ENCODE data around the gene ABHD2. TPM values are rescaled to one million over a fixed set of nuclear protein-coding genes. Genes with fewer than 3 reads are reported as not detected.

ABHD2 gene
- polyA plus RNA-seq, 1 experiment = 69.6 TPM

DNA sequence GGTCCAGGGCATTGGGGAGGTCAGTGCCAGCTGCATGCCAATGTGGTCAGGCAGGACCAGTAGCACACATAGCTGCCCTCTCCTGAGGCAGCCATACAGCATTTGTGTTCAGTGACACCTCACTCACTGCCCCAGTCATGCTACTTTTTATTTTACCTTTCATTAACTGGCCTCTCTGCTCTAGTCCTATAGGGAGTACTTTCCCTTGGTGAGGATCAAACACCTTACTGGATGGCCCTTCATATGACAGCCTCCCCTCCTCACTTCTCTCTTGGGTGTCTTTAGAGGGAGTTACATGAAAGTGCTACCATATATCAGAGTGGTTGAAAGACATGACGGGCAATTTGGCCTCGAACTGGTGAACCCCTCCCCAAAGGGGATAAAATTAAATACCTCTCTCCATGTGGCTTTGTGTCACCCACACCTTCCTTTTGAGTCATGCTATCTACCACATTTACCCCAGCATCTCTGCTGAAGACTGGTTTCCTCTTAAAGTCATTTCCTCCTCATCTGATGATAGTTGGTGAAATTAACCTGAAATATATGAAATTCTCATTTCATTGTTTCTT, 115.5 kb downstream of the ABHD2 start:
- Histone ChIP-seq H3K36me3 (ENCODE audit: control insufficient read depth, insufficient read depth, low read length) (no peaks in the 10 kb centered on the region), H3K27me3 (ENCODE audit: control insufficient read depth, insufficient read depth, low read length) (no peaks in the 10 kb centered on the region), H3K4me3 (ENCODE audit: low read depth, low read length) (no peak overlapping the region)
- TF ChIP-seq, protein P1, sequence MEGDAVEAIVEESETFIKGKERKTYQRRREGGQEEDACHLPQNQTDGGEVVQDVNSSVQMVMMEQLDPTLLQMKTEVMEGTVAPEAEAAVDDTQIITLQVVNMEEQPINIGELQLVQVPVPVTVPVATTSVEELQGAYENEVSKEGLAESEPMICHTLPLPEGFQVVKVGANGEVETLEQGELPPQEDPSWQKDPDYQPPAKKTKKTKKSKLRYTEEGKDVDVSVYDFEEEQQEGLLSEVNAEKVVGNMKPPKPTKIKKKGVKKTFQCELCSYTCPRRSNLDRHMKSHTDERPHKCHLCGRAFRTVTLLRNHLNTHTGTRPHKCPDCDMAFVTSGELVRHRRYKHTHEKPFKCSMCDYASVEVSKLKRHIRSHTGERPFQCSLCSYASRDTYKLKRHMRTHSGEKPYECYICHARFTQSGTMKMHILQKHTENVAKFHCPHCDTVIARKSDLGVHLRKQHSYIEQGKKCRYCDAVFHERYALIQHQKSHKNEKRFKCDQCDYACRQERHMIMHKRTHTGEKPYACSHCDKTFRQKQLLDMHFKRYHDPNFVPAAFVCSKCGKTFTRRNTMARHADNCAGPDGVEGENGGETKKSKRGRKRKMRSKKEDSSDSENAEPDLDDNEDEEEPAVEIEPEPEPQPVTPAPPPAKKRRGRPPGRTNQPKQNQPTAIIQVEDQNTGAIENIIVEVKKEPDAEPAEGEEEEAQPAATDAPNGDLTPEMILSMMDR (IDR thresholded peaks at IDR 0.05; ENCODE audit: insufficient read depth, low read depth, low read length) = no peak
- ChIA-PET CTCF (interaction anchor here (1.8 kb wide), 1 partner anchor 156 kb away, joined by 7 read pairs; no protein-coding TSS in a partner anchor), POLR2A (no interaction called here)
- no peak for DNase-seq (ENCODE audit: low read depth)

DNA sequence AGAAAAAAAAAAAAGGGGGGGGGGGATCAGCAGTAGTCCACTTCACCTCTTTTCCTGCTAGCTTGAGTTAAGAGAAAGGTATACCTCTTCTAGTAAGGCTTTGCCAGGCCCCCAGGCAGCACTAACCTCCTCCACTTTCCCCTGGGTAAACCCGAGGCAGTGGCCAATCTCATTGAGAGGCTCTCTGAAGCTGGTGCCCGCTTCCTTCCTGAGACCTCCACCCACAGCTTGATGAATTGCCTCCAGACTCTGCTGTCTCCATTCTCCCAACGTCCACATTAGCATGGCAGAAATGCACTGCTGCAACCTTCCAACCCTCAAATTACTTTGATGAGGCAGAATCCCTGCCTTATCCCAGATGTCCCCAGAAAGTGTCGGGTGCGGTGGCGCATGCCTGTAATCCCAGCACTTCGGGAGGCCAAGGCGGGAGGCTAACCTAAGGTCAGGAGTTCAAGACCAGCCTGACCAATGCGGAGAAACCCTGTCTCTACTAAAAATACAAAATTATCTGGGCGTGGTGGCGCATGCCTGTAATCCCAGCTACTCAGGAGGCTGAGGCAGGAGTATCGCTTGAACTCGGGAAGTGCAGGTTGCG, 117.8 kb downstream of the ABHD2 start:
- ChIA-PET CTCF (interaction anchor here (0.6 to 3.3 kb wide), 53 partner anchors 9 to 404 kb away, joined by 3 to 61 read pairs (median 4); partner anchors contain the start of gene FANCI), POLR2A (no interaction called here)
- no peak for DNase-seq (ENCODE audit: low read depth)
- TF ChIP-seq, protein P1 (IDR thresholded peaks at IDR 0.05; ENCODE audit: insufficient read depth, low read depth, low read length) = no peak
- no peak overlapping the region for H3K4me3 ChIP-seq (ENCODE audit: low read depth, low read length)
- 0 out of 2 replicates have a peak, but pooled peaks cover 1% of the 10 kb centered on the region for H3K27me3 ChIP-seq (ENCODE audit: control insufficient read depth, insufficient read depth, low read length)
- no peaks in the 10 kb centered on the region for H3K36me3 ChIP-seq (ENCODE audit: control insufficient read depth, insufficient read depth, low read length)

DNA sequence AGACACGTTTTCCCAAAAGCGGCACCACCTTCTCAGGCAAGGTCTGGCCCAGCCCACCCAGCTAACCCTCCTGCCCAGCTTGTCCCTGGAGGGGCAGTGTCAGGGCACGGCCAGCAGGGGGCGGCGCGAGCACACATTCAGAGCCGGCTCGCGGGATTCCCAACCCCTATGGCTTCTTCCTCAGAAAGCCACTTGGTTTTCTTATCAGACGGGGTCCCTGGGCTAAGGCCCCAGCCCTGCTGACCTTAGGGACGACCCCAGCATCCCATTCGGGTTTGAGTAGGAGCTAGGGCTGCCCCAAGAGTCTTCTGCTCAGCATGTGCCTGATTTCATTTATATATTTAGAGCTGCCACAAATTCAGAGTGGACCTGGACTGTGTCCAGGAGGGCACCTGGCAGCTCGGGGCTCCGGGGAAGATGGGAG, 118.7 kb downstream of the ABHD2 start:
- H3K27me3 ChIP-seq (ENCODE audit: control insufficient read depth, insufficient read depth, low read length) = 0 out of 2 replicates have a peak, but pooled peaks cover 1% of the 10 kb centered on the region
- no peaks in the 10 kb centered on the region for H3K36me3 ChIP-seq (ENCODE audit: control insufficient read depth, insufficient read depth, low read length)
- no peak overlapping the region for H3K4me3 ChIP-seq (ENCODE audit: low read depth, low read length)
- ChIA-PET POLR2A (no interaction called here), CTCF (interaction anchor here (0.6 to 3.3 kb wide), 59 partner anchors 9 to 404 kb away, joined by 3 to 61 read pairs (median 4); partner anchors contain the start of genes FANCI and POLG)
- DNase-seq (ENCODE audit: low read depth) = no peak
- TF ChIP-seq, protein P1 (IDR thresholded peaks at IDR 0.05; ENCODE audit: insufficient read depth, low read depth, low read length) = peak; percentile 100

DNA sequence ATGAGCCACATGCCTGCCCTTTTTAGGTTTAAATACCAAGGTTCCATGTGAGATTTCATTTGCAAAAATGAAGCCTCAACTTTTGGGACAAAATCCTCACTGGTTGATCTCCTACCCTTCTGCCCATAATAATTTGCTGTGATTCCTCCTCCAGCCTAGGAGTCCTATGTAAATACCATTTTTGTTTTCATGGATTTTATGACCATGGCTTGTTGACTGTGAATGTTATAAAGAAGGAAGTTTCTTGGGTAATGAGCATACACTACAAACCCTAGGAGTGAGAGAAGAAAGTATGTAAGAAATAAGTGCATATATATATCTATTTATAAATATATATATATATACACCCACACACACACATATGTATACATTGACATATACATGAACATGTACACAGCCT, 120.0 kb downstream of the ABHD2 start:
- H3K4me3 ChIP-seq (ENCODE audit: low read depth, low read length) = no peak overlapping the region
- TF ChIP-seq, protein P1 (IDR thresholded peaks at IDR 0.05; ENCODE audit: insufficient read depth, low read depth, low read length) = no peak
- DNase-seq (ENCODE audit: low read depth) = no peak
- ChIA-PET POLR2A (no interaction called here), CTCF (interaction anchor here (2.0 to 3.3 kb wide), 4 partner anchors 13 to 94 kb away, joined by 10 to 61 read pairs (median 28); no protein-coding TSS in a partner anchor)
- H3K27me3 ChIP-seq (ENCODE audit: control insufficient read depth, insufficient read depth, low read length) = 0 out of 2 replicates have a peak, but pooled peaks cover 1% of the 10 kb centered on the region
- no peaks in the 10 kb centered on the region for H3K36me3 ChIP-seq (ENCODE audit: control insufficient read depth, insufficient read depth, low read length)

DNA sequence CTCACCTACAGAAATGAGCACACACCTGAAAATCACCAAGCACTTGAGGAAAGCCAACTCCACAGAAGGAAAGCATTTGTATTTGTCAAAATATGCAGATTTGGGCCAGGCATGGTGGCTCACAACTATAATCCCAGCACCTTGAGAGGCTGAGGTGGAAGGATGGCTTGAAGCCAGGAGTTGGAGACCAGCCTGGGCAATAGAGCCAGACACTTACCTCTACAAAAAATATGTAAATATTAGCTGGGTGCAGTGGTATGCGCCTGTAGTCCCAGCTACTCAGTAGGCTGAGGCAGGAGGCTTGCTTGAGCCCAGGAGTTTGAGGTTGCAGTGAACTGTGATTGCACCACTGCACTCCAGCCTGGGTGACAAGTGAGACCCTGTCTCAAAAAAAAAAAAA, 120.8 kb downstream of the ABHD2 start:
- no peak for DNase-seq (ENCODE audit: low read depth)
- ChIA-PET CTCF (interaction anchor here (0.7 to 1.2 kb wide), 2 partner anchors 10 to 789 kb away, joined by 3 to 4 read pairs; no protein-coding TSS in a partner anchor), POLR2A (no interaction called here)
- TF ChIP-seq, protein P1 (IDR thresholded peaks at IDR 0.05; ENCODE audit: insufficient read depth, low read depth, low read length) = no peak
- Histone ChIP-seq H3K36me3 (ENCODE audit: control insufficient read depth, insufficient read depth, low read length) (no peaks in the 10 kb centered on the region), H3K27me3 (ENCODE audit: control insufficient read depth, insufficient read depth, low read length) (0 out of 2 replicates have a peak, but pooled peaks cover 1% of the 10 kb centered on the region), H3K4me3 (ENCODE audit: low read depth, low read length) (no peak overlapping the region)
